Endometrial microvascular endothelial cells (primary cell): ENCODE data around the gene ORC2. TPM values are rescaled to one million over a fixed set of nuclear protein-coding genes. Genes with fewer than 3 reads are reported as not detected.
"Not testable (repeated sequence)": the region's sequence is repeated elsewhere in the genome, so short reads cannot be mapped to it uniquely, and the experiment has no call there.

Source experiments
- in situ Hi-C: cut with HindIII; loops from 2 replicates; pipeline ENCODE4 v1.10.0; 2017; ENCODE audit warnings: low sequenced_read_pairs, low pct_unique_long_range_greater_than_20kb; ENCODE audit errors: inconsistent ontology term
- total RNA-seq: library from RNA; depleted of rRNA; stranded (reverse); fragments of >200 nt; gene quantifications from one replicate; pipeline ENCODE4 v1.2.3, GENCODE V29; 2015; ENCODE audit errors: inconsistent ontology term

The ORC2 gene
- total RNA-seq, 1 donor from 2014 or later, result 31.4 TPM

GRCh38 chr2:200944467-200945394 lies 18.7 kb downstream of the ORC2 start:
- in situ Hi-C loops, result no loop called here

- in situ Hi-C loops, result no loop called here
Measured at GRCh38 chr2:200943527-200944105, 19.8 kb downstream of the ORC2 start.

GRCh38 chr2:200939832-200940231 lies 23.6 kb downstream of the ORC2 start:
- in situ Hi-C loops, result no loop called here

- in situ Hi-C loops, result no loop called here
Measured at GRCh38 chr2:200930947-200931626, 32.4 kb downstream of the ORC2 start.

DNA sequence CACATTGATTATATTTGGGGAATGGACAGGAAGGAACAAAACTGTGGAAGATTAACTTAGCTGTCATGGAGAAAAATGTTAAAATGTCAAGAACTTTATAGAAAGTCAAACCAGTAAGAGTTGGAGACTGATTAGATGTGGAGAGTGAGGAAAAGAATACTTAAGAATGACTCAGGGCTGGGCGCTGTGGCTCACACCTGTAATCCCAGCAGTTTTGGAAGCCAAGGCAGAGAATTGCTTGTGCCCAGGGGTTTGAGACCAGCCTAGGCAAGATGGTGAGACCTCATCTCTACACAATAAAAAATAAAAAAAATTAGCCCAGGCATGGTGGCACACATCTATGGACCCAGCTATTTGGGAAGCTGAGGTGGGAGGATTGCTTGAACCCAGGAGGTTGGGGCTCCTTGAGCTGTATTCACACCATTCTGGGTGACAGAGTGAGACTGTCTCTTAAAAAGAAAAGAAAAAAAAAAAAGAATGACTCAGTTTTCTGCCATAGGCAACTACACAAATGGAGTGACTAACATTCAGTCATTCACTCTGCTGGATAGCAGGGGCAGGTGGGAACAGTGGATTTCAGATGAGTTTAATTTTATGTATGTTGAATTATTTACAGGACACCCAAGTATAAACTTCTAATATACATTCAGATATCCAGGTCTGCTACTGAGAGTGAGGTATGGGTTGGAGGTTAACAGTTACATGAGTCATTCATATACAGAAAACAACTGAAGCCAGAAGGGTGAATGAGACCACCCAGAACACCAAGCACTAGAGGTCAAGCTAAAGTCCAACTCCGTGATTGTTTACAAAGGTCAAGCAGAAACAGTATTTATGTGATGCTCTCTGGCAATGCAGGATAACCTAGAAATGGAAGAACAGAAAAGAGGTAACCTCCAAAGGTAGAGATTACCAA lies 33.9 kb downstream of the ORC2 start:
- in situ Hi-C loops, result no loop called here

- in situ Hi-C loops, result loop anchor here (25.0 kb wide), 1 partner anchor 290 kb away; no protein-coding TSS in a partner anchor
Measured at GRCh38 chr2:200922439-200922838, 41.0 kb downstream of the ORC2 start.

DNA sequence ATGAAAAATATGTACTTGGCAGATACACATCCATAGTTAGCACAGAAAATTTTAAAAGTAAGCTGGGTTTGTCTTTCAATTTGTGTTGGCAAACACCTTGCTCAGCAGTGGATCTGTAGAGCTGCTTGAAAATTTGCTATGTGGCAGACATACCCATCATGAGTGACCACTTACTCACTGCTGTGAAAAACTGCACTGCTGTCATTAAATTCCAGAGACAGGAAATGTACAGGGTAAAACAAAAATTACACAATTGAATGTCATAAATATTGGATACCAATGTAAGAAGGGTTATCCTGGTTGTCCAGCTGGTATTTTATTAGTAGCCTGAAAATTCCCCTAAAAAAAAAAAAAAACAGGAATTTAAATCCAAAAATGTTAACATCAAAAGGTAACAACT lies 49.8 kb downstream of the ORC2 start:
- in situ Hi-C loops, result loop anchor here (25.0 kb wide), 1 partner anchor 299 kb away; no protein-coding TSS in a partner anchor

GRCh38 chr2:200909958-200910357 lies 53.5 kb downstream of the ORC2 start:
- in situ Hi-C loops, result loop anchor here (25.0 kb wide), 1 partner anchor 302 kb away; no protein-coding TSS in a partner anchor

- in situ Hi-C loops, result loop anchor here (25.0 kb wide), 1 partner anchor 307 kb away; no protein-coding TSS in a partner anchor
Measured at GRCh38 chr2:200905618-200906296, 57.7 kb downstream of the ORC2 start.

GRCh38 chr2:200901459-200902072 lies 61.9 kb downstream of the ORC2 start:
- in situ Hi-C loops, result loop anchor here (25.0 kb wide), 1 partner anchor 311 kb away; no protein-coding TSS in a partner anchor

GRCh38 chr2:200899482-200899881 lies 64.0 kb downstream of the ORC2 start:
- in situ Hi-C loops, result no loop called here

DNA sequence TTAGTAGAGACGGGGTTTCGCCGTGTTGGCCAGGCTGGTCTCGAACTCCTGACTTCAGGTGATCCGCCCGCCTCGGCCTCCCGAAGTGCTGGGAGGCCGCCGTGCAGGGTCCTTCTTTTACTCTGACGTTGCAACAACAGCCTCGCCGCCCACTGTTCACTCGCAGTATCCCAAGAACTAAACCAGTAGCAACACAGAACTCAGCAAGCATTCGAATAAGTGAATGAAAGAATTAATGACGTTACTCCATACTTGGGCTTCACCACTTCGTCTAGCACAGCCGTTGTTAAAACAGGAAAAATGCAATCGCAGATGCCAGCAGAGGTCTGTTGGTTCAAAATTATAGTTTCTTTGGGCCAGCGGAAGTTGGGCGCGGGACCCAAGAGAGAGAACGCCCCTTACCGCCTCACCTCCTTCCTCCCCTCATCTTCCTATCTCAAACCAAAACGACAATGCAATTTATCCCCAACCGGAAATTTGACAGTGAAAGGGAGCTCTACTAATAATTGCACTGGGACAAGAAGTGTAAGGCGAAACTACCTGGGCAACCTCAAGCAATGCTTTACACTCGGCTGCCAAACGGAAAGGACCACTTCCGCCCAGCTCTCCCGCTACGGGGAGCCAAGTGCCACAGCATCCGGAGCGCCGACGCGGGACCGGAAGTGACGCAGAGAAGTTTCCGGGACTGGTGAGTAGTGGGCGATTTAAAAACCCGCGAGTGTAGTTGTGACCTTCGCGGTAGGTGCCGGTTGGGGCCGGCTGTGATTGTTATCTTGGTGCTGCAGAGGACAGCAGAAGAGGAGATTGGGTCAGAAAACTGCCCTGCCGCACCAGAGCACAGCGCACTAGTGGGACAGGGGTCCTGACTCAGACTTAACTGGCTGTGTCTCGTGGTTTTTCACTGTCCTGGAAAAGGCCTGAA lies 74.5 kb downstream of the ORC2 start, which contains the start of the genes NIF3L1 and PPIL3:
TSS of gene NIF3L1 (plus strand) at position 668 of the 922 bp plus-strand sequence. CDS start 2,573 bp downstream, outside the sequence.
TSS of gene PPIL3 (minus strand) at position 374 of the 922 bp plus-strand sequence. CDS start 1,462 bp downstream, outside the sequence.
- in situ Hi-C loops, result no loop called here

GRCh38 chr2:200881715-200882249 lies 81.7 kb downstream of the ORC2 start:
- in situ Hi-C loops, result not testable (repeated sequence)

DNA sequence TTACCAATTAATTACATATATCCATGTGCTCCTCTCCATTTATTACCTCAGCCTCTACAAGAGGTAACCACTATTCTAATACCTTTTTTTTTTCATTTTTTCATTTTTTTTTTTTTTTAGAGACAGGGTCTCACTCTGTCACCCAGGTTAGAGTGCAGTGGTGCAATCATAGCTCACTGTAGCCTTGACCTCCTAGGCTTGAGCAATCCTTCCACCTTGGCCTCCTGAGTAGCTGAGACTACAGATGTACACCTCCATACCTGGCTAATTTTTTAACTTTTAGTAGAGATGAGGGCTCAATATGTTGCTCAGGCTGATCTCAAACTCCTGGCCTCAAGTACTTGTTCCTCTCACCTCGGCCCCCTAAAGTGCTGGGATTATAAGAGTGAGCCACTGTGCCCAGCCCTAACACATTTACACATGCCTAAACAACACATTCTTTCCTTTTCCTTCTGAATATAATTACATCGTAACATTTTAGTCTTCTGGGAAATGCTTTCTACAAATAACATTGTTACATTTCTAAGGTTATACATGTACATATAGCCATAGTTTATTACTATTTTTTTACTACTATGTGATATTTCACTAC lies 85.1 kb downstream of the ORC2 start:
- in situ Hi-C loops, result no loop called here

- in situ Hi-C loops, result no loop called here
Measured at GRCh38 chr2:200877443-200877842, 86.0 kb downstream of the ORC2 start.

DNA sequence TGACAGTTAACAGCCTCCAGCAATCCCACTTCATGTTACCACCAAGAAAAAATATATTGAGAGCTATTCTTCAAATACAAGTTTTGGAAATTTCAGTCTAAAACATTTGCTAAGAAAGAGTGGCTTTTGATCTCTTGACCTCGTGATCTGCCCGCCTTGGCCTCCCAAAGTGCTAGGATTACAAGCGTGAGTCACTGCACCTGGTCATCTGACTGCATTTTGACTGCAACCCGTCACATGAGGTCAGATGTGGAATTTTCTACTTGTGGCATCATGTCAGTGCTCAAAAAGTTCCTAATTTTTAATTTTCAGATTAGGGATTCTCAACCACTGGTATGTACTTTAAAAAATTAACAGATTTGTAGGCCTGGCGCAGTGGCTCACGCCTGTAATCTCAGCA lies 89.9 kb downstream of the ORC2 start:
- in situ Hi-C loops, result no loop called here
